K562 (cell line): ENCODE results near the gene ERP27. TPM values are rescaled to one million over a fixed set of nuclear protein-coding genes. Genes with fewer than 3 reads are reported as not detected.

Experiments
- ATAC-seq: fragments of 200-7000 bp; cut with Tn5 transposase; 3 replicates; pipeline ENCODE4 v1.9.1; 2020; ENCODE audit warnings: moderate library complexity
- BruUV-seq: library from RNA; stranded (reverse); fragments of 400-500 nt; replicated peaks from 2 replicates; lab custom pipeline; 2021; lab: Mats Ljungman, UMichigan
- CTCF ChIA-PET: fragments of 300-600 bp; formaldehyde crosslinking; extraction: SDS; loops from one replicate; lab custom pipeline; 2021; ENCODE audit warnings: low intra/inter-chr PET ratio; lab: Yijun Ruan, JAX
- POLR2A ChIA-PET: fragments of 300-600, 350-650 bp; sonication (Branson Sonifier 250); formaldehyde crosslinking; extraction: SDS; loops from one replicate; lab custom pipeline; 2021; ENCODE audit warnings: antibody characterized with exemption, inconsistent platforms; lab: Yijun Ruan, JAX
- DNase-seq, 4 experiments: peaks; one replicate each; pipeline versions ENCODE4 v3.0.0 to v3.0.0-alpha.2; 2011 to 2018; ENCODE audit warnings: low spot score in 3 of 4, mixed read lengths in 3 of 4; ENCODE audit errors: extremely low read depth in 1 of 4
- FAIRE-seq: peaks from 2 replicates; lab custom pipeline; 2011; peaks lifted over from hg19 to GRCh38; lab: Jason Lieb, UNC
- H2AFZ ChIP-seq: 2 replicates; pipeline ENCODE4 v1.6.0; 2011; ENCODE audit warnings: low read depth, low read length, control low read depth, inconsistent platforms
- H3K27ac ChIP-seq: fragments of 200-600 bp; 3 replicates; pipeline ENCODE4 v1.8.0; 2011; ENCODE audit warnings: low read depth, mild to moderate bottlenecking, control low read depth, inconsistent platforms, low read length, moderate library complexity, mixed read lengths; ENCODE audit errors: extremely low read depth
- H3K27me3 ChIP-seq, 2 experiments: fragments of 300-600 bp in 1 of 2; 2 replicates in 1 of 2; 3 replicates in 1 of 2; pipeline versions ENCODE4 v1.6.0 to v1.8.0; 2011; ENCODE audit warnings: inconsistent platforms in 2 of 2, low read length in 2 of 2, mild to moderate bottlenecking in 1 of 2, mixed read lengths in 1 of 2, moderate library complexity in 1 of 2; ENCODE audit not compliant: control insufficient read depth in 2 of 2, insufficient read depth in 2 of 2
- H3K36me3 ChIP-seq: fragments of 300-600 bp; 3 replicates; pipeline ENCODE4 v1.8.0; 2011; ENCODE audit warnings: mild to moderate bottlenecking, low read length, inconsistent platforms; ENCODE audit not compliant: control insufficient read depth, insufficient read depth
- H3K4me1 ChIP-seq, 2 experiments: fragments of 200-600 bp in 1 of 2; replicated peaks in 1 of 2; 2 replicates in 1 of 2; 3 replicates in 1 of 2; pipeline versions ENCODE4 v1.5.1 to v1.8.0; 2011; ENCODE audit warnings: inconsistent platforms in 2 of 2, low read length in 2 of 2, mild to moderate bottlenecking in 1 of 2, mixed read lengths in 1 of 2, moderate library complexity in 1 of 2; ENCODE audit not compliant: control insufficient read depth in 2 of 2, insufficient read depth in 2 of 2
- H3K4me2 ChIP-seq: 2 replicates; pipeline ENCODE4 v1.6.1; 2011; ENCODE audit warnings: low read length, control low read depth, inconsistent platforms, mixed read lengths; ENCODE audit not compliant: insufficient read depth
- H3K4me3 ChIP-seq: fragments of 200-600 bp; sonication (generic), shearing (Covaris generic); 2 replicates; pipeline ENCODE4 v1.5.1; 2016; ENCODE audit warnings: control low read depth, inconsistent platforms
- H3K79me2 ChIP-seq: fragments of 200-600 bp; 3 replicates; pipeline ENCODE4 v1.8.0; 2011; ENCODE audit warnings: low read length, inconsistent platforms; ENCODE audit not compliant: control insufficient read depth, insufficient read depth
- H3K9ac ChIP-seq, 2 experiments: 2 replicates each; pipeline versions ENCODE4 v1.6.0 to v1.6.1; 2011; ENCODE audit warnings: low read depth in 2 of 2, low read length in 2 of 2, control low read depth in 1 of 2, inconsistent platforms in 1 of 2, mild to moderate bottlenecking in 1 of 2, mixed read lengths in 1 of 2; ENCODE audit not compliant: insufficient read depth in 1 of 2
- H3K9me1 ChIP-seq: one replicate; pipeline ENCODE4 v1.6.0; 2011; ENCODE audit warnings: inconsistent platforms, mild to moderate bottlenecking, low read length, moderate library complexity; ENCODE audit not compliant: control insufficient read depth, insufficient read depth
- H3K9me3 ChIP-seq: replicated peaks from 2 replicates; pipeline ENCODE4 v1.5.1; 2011; ENCODE audit warnings: low read depth, low read length, inconsistent platforms; ENCODE audit not compliant: control insufficient read depth, insufficient read depth
- H4K20me1 ChIP-seq: replicated peaks from 2 replicates; pipeline ENCODE4 v1.6.1; 2011; ENCODE audit warnings: low read length, inconsistent platforms, mixed read lengths; ENCODE audit not compliant: control insufficient read depth, insufficient read depth
- CEBPB ChIP-seq: fragments of 450-650 bp; IDR thresholded peaks from 2 replicates; pipeline ENCODE4 v1.6.1; 2016; ENCODE audit warnings: missing genetic modification characterization, missing compliant biosample characterization
- CEBPG ChIP-seq, 3 experiments: fragments of 200-800 bp in 1 of 3; sonication (Bioruptor generic) in 1 of 3; sonication (generic) in 1 of 3; formaldehyde crosslinking in 1 of 3; IDR thresholded peaks in 2 of 3; conservative IDR thresholded peaks in 1 of 3; 2 replicates each; pipeline versions ENCODE4 v1.6.1 to v1.8.0; 2016 to 2022; ENCODE audit warnings: missing compliant biosample characterization in 2 of 3, missing genetic modification characterization in 2 of 3, mild to moderate bottlenecking in 1 of 3, missing genetic modification reagents in 1 of 3
- CHCHD3 ChIP-seq: fragments of 250-450 bp; sonication (Bioruptor Pico); IDR thresholded peaks from 2 replicates; pipeline ENCODE4 v2.1.2; 2022; ENCODE audit warnings: mild to moderate bottlenecking
- CREB3 ChIP-seq: fragments of 450-650 bp; conservative IDR thresholded peaks from 2 replicates; pipeline ENCODE4 v1.6.1; 2016; ENCODE audit warnings: missing genetic modification characterization, low read depth, mild to moderate bottlenecking, missing compliant biosample characterization, moderate library complexity
- CREBBP ChIP-seq: IDR thresholded peaks from one replicate; pipeline ENCODE4 v1.6.1; 2012; ENCODE audit warnings: low read depth, mild to moderate bottlenecking, control low read depth, inconsistent platforms, low read length
- CSDE1 ChIP-seq, 2 experiments: fragments of 450-650 bp; IDR thresholded peaks; 2 replicates each; pipeline ENCODE4 v1.6.1; 2016; ENCODE audit warnings: mild to moderate bottlenecking in 1 of 2
- EP300 ChIP-seq: IDR thresholded peaks from 2 replicates; pipeline ENCODE4 v1.6.1; 2012; ENCODE audit warnings: low read length, improper control_type of control experiment
- JUNB ChIP-seq: fragments of 450-650 bp; formaldehyde crosslinking; conservative IDR thresholded peaks from 2 replicates; pipeline ENCODE4 v1.4.0; 2020; ENCODE audit warnings: mild to moderate bottlenecking
- RBM22 ChIP-seq: fragments of 200-400 bp; formaldehyde crosslinking; IDR thresholded peaks from 2 replicates; pipeline ENCODE4 v1.6.1; 2018; ENCODE audit warnings: low read length, low read depth; ENCODE audit not compliant: poor library complexity, severe bottlenecking
- THAP7 ChIP-seq: fragments of 250-450 bp; sonication (Bioruptor Pico); IDR thresholded peaks from 2 replicates; pipeline ENCODE4 v1.5.0; 2021
- ZNF274 ChIP-seq: IDR thresholded peaks from 2 replicates; pipeline ENCODE4 v1.6.1; 2011; ENCODE audit warnings: low read depth, mild to moderate bottlenecking, low read length, moderate library complexity, borderline replicate concordance
- ZNF395 ChIP-seq: fragments of 200-800 bp; sonication (Bioruptor generic); IDR thresholded peaks from 2 replicates; pipeline ENCODE4 v1.6.1; 2017; ENCODE audit warnings: missing genetic modification characterization, missing compliant biosample characterization
- WGBS: fragments of 100-300 bp; shearing (Covaris generic); methylation state at CpG from one replicate; pipeline ENCODE4 v1.1.6; 2016; ENCODE audit warnings: low coverage, mixed read lengths; ENCODE audit not compliant: insufficient coverage; ENCODE audit errors: missing lambda C conversion rate; 5-methylcytosine and 5-hydroxymethylcytosine counted together
- in situ Hi-C: fragments of 300-500 bp; cut with MboI; formaldehyde crosslinking; loops from 4 replicates; pipeline ENCODE4 v1.15.0; 2018; ENCODE audit warnings: inconsistent platforms, mixed read lengths
- intact Hi-C: fragments of 100-400 bp; cut with micrococcal nuclease; formaldehyde crosslinking; loops from 2 replicates; pipeline ENCODE4 v1.14.2; 2022
- polyA plus RNA-seq, 8 experiments: library from polyadenylated mRNA; depleted of rRNA in 4 of 8; stranded (reverse) in 5 of 8; unstranded in 3 of 8; fragments of >200 nt; fragmentation: Nextera tagmentation in 2 of 8; fragmentation: Illumina TruSeq in 1 of 8; extraction: Ambion mirVana in 2 of 8; extraction: Trizol in 1 of 8; gene quantifications; 2 replicates each; pipeline versions ENCODE4 v1.2.1 to v1.2.3, GENCODE V29; 2011 to 2014; ENCODE audit warnings: inconsistent platforms in 1 of 8, missing spikeins in 1 of 8
- total RNA-seq, 7 experiments: library from RNA; depleted of rRNA in 6 of 7; stranded (reverse); fragments of >200 nt in 6 of 7; fragmentation: Illumina TruSeq in 2 of 7; extraction: Trizol in 2 of 7; gene quantifications; 2 replicates each; pipeline versions ENCODE4 v1.2.1 to v1.2.3, GENCODE V29; 2011 to 2021; ENCODE audit warnings: low replicate concordance in 1 of 7

Gene ERP27
- total and polyA plus RNA-seq, 9 of the 15 experiments (the other 6 are each of a cell fraction or from before 2014, with no cell fraction given): 0.07 to 0.27 (median 0.11) TPM; not detected in 6

GRCh38 chr12:14900521-14901227, 37.7 kb downstream of the ERP27 start:
- Histone ChIP-seq H3K4me3 (no peak overlapping the region), H3K9me3 (no peaks in the 10 kb centered on the region), H3K36me3 (no peaks in the 10 kb centered on the region), H3K9me1 (no peaks in the 10 kb centered on the region), H3K27me3 (no peaks in the 10 kb centered on the region), H2AFZ (no peak overlapping the region), H3K4me2 (no peak overlapping the region), H3K79me2 (no peaks in the 10 kb centered on the region), H4K20me1 (no peaks in the 10 kb centered on the region), H3K9ac (no peak overlapping the region), H3K27ac (no peak overlapping the region), H3K4me1 (no peaks in the 10 kb centered on the region; a peak in 2 of 5 replicates)
- 22% methylated on average over 4 of the region's 5 CpGs for WGBS
- no peak for ATAC-seq
- intact Hi-C loops (no loop called here), in situ Hi-C loops (no loop called here)
- no peak for DNase-seq
- ChIA-PET POLR2A (interaction anchor here (1.1 kb wide), 1 partner anchor 46 kb away, joined by 3 read pairs; no protein-coding TSS in a partner anchor), CTCF (no interaction called here)
- no TSS peak for BruUV-seq
- TF ChIP-seq CREB3 (tag) (no peak), RBM22 (no peak), THAP7 (CRISPR knock-in tag) (no peak), JUNB (CRISPR knock-in tag) (no peak), CHCHD3 (CRISPR knock-in tag) (no peak), ZNF274 (no peak), CEBPB (peak; percentile 71), ZNF395 (no peak), CREBBP (no peak), CSDE1 (IDR thresholded peaks at IDR 0.05) (no peak), EP300 (no peak), CEBPG (CRISPR knock-in tag; IDR thresholded peaks at IDR 0.05) (no peak), CEBPG (tag; conservative IDR thresholded peaks at IDR 0.05 in 1 of 2, IDR thresholded peaks at IDR 0.05 in 1 of 2) (peak; percentile 37 to 62; a peak in 2 of 4 replicates)
- no peak for FAIRE-seq
